ENCODE measurements around the gene UNG.

UNG gene

DNA sequence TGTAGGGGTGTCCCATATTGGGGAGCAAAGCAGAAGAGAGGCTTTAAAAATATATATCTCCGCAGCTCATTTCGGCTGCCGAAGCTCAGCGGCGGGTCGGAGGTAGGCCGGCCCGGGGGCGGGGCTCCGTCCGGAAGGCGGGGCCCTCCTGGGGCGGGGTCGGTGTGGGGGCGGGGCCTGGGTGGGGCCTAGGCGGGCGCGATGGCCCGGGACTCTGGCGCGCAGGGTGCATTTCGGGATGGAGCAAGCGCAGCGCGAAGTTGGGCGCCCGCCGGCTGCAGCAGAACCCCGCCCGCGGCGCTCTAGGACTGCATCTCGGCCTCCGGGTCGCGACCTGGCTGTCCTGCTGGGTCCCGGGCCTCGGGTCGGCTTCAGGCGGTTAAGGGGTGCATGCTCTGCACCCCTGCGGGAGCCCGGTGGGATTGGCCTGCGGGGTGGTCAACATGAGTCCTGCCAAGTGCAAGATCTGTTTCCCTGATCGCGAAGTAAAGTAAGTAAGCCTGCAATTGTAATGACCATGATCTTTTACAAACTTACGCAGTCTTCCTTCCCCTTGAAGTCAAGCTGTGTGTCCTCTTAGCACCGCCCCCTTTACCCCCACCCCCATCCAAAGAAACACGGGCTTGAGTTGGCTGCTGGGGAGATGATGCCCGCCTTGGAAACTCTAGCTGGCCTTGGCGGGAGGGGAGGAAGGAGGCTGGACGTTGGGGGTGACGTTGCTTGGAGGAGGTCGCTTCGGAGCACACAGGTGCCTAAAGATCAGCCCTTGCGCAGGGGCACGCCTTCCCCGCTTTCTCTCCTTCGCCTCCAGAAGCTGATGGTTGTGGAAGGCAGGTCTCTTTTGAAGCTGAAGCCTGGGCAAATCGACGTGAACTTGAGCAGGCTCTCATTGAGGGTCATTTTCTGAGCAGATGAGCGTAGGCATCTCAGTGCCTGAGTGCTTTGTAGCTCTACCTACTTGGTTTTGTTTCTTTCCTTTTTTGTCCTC is 57.3 kb downstream of the UNG start:
- DNase-seq (ENCODE audit: low read depth in 1 of 2, low spot score in 1 of 2), result peak; percentile 59 to 69

DNA sequence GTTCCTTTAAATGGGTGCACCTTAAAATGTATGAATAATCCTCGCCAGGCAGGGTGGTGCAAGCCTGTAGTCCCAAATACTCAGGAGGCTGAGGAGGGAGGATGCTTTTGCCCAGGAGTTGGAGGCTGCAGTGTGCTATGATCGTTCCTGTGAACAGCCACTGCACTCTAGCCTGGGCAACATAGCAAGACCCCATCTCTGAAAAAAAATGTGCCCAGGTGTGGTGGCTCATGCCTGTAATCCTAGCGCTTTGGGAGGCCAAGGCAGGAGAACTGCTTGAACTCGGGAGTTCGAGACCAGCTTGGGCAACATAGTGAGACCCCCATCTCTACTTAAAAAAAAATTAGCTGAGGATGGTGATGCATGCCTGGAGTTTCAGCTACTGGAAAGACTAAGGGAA is 58.6 kb downstream of the UNG start:
- DNase-seq (ENCODE audit: low read depth in 1 of 2, low spot score in 1 of 2), result no peak

DNA sequence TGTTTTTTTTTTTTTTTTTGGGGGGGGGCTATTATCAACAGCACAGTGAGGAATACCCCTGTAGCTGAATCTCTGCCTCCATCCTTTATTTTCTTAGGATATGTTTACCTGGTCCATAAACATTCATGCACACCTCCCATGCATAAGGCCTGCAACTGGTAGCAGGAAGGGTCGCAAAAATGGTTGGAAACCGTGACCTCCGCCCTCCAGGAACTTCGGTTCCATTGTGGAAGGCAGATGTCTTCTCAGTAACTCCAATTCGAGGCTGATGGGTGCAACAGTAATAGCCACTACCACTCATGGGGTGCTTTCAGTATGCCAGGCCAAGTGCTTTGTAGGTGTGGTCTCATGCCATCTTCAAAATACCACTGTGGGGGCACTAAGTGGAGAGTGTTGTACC is 59.2 kb downstream of the UNG start:
- no peak for DNase-seq (ENCODE audit: low read depth in 1 of 2, low spot score in 1 of 2)

DNA sequence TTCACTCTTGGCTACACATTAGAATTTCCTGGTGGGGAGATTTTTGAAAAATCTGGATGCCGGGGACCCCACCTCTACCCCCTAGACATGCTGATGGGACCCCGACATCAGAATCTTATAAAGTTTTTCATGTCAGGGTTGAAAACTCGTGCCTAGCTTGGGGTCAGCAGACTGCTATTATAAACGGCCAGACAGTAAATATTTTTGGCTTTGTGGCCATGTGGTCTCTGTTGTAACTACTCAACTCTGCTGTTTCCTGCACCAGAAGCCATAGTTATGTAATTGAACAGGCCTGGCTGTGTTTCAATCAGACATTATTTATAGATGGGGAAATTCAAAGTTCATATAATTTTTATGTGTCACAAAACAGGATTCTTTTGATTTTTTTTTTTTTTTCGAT is 60.6 kb downstream of the UNG start:
- no peak for DNase-seq (ENCODE audit: low read depth in 1 of 2, low spot score in 1 of 2)

DNA sequence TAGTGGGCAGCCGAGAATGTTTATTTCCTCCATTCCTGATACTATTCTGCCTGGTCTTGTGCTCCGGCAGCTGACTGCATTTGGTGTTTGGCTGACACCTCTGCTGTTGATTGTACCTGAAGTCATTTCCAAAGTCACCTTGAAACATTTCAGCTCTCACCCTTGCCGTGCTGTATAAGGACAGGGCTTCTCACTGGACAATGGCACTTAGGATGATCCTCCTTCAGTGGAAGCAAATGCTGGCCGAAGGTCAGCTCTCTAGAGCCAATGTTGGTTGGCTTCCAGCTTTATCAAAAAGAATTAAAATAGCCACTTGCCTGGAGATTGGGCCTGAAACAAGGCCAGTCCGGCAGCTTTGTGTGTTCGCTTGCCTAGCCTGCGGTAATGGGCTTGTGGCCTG is 63.0 kb downstream of the UNG start:
- no peak for DNase-seq (ENCODE audit: low read depth in 1 of 2, low spot score in 1 of 2)
